GM23248 (cell line): ENCODE data around the gene CCBE1. TPM values are rescaled to one million over a fixed set of nuclear protein-coding genes. Genes with fewer than 3 reads are reported as not detected.
A peak's percentile ranks its signal among the peaks of the same experiment; 100 is the strongest.

Source experiments
- DNase-seq: peaks from one replicate; pipeline ENCODE4 v3.0.0-alpha.2; 2015
- H2AFZ ChIP-seq: fragments of 200-600 bp; sonication (generic); 2 replicates; pipeline ENCODE4 v1.6.1; 2016; ENCODE audit warnings: antibody characterized with exemption
- H3F3A ChIP-seq: fragments of 200-600 bp; sonication (generic); 2 replicates; pipeline ENCODE4 v1.6.1; 2016; ENCODE audit warnings: mild to moderate bottlenecking, antibody characterized with exemption, mixed run types; ENCODE audit not compliant: insufficient read depth
- H3K27ac ChIP-seq: fragments of 200-600 bp; sonication (generic); 2 replicates; pipeline ENCODE4 v1.5.1; 2016; ENCODE audit warnings: mild to moderate bottlenecking
- H3K27me3 ChIP-seq: fragments of 200-600 bp; sonication (generic); replicated peaks from 2 replicates; pipeline ENCODE4 v1.6.1; 2016; ENCODE audit warnings: mild to moderate bottlenecking; ENCODE audit not compliant: insufficient read depth
- H3K36me3 ChIP-seq: fragments of 200-600 bp; sonication (generic); 2 replicates; pipeline ENCODE4 v1.6.1; 2016; ENCODE audit warnings: low read depth, mild to moderate bottlenecking
- H3K4me1 ChIP-seq: fragments of 200-600 bp; sonication (generic); 2 replicates; pipeline ENCODE4 v1.6.1; 2016; ENCODE audit warnings: mild to moderate bottlenecking; ENCODE audit not compliant: insufficient read depth
- H3K4me2 ChIP-seq: fragments of 200-600 bp; sonication (generic); one replicate; pipeline ENCODE4 v1.6.1; 2016; ENCODE audit warnings: mild to moderate bottlenecking; ENCODE audit not compliant: unreplicated experiment
- H3K4me3 ChIP-seq: fragments of 200-600 bp; sonication (generic); 2 replicates; pipeline ENCODE4 v1.5.1; 2016; ENCODE audit warnings: mild to moderate bottlenecking
- H3K79me2 ChIP-seq: fragments of 200-600 bp; sonication (generic); 2 replicates; pipeline ENCODE4 v1.6.1; 2016; ENCODE audit warnings: mild to moderate bottlenecking; ENCODE audit not compliant: insufficient read depth
- H3K9ac ChIP-seq: fragments of 200-600 bp; sonication (generic); 2 replicates; pipeline ENCODE4 v1.6.1; 2016; ENCODE audit warnings: mild to moderate bottlenecking
- H3K9me2 ChIP-seq: fragments of 200-600 bp; sonication (generic); 2 replicates; pipeline ENCODE4 v1.6.1; 2016; ENCODE audit warnings: mixed run types, mild to moderate bottlenecking, moderate library complexity; ENCODE audit not compliant: insufficient read depth
- H3K9me3 ChIP-seq: fragments of 200-600 bp; sonication (generic); one replicate; pipeline ENCODE4 v1.6.1; 2017; ENCODE audit warnings: low read depth
- H4K20me1 ChIP-seq: fragments of 200-600 bp; sonication (generic); 2 replicates; pipeline ENCODE4 v1.6.0; 2016; ENCODE audit not compliant: insufficient read depth
- EZH2 ChIP-seq: fragments of 200-600 bp; sonication (generic); IDR thresholded peaks from 2 replicates; pipeline ENCODE4 v1.6.1; 2018; ENCODE audit warnings: antibody characterized with exemption, mild to moderate bottlenecking; ENCODE audit not compliant: insufficient read depth, poor library complexity, severe bottlenecking
- EZH2phosphoT487 ChIP-seq: fragments of 200-600 bp; sonication (generic); IDR thresholded peaks from 2 replicates; pipeline ENCODE4 v1.6.1; 2018; ENCODE audit warnings: antibody characterized with exemption, moderate library complexity, mild to moderate bottlenecking, low read depth; ENCODE audit not compliant: insufficient read depth
- WGBS, 2 experiments: methylation state at CpG; one replicate each; pipeline ENCODE4 v1.1.6; 2015 to 2017; ENCODE audit warnings: low lambda C conversion rate in 2 of 2, low coverage in 1 of 2; ENCODE audit errors: missing lambda C conversion rate in 2 of 2; 5-methylcytosine and 5-hydroxymethylcytosine counted together
- in situ Hi-C: fragments of 300-500 bp; cut with MboI; formaldehyde crosslinking; loops from 2 replicates; pipeline ENCODE4 v1.15.0; 2020
- polyA plus RNA-seq: library from polyadenylated mRNA; unstranded; fragments of >200 nt; fragmentation: Nextera tagmentation; extraction: Ambion mirVana; gene quantifications from 2 replicates; pipeline ENCODE4 v1.2.1, GENCODE V29; 2016
- total RNA-seq: library from RNA; depleted of rRNA; stranded (reverse); fragments of >200 nt; shearing (Covaris generic); gene quantifications from 2 replicates; pipeline ENCODE4 v1.2.3, GENCODE V29; 2014

Gene CCBE1
- total and polyA plus RNA-seq, 2 experiments from 2014 or later, result 16.6 to 33.6 TPM

DNA sequence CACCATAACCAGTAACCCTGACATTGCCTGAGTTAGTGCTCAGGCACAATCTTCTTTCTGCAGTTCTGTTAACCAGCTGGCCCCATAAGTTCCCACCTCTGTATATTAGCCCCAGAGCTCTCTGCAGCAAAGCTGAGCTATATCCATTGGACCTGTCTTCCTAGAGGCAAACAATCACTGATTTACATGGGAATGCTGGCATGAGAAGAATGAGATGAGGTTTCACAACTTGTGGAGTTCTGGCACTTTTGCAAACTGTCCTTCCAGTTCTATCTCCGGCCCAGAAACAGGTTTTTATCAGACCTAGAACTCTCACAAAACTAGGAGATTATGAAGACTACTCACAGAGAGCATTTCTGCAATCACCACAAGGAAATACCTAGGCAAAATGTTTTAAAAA lies 7.9 kb upstream of the CCBE1 start:
- H3K4me1 ChIP-seq, result peaks cover 7% of the 10 kb centered on the region
- no peaks in the 10 kb centered on the region for H3K9me3 ChIP-seq
- no peak for TF ChIP-seq EZH2
- TF ChIP-seq EZH2phosphoT487, result no peak
- no peak overlapping the region for H3K9ac ChIP-seq
- H3F3A ChIP-seq, result peaks cover 6% of the 10 kb centered on the region; the same call in 1 of the 2 replicates
- H3K27ac ChIP-seq, result no peak overlapping the region
- in situ Hi-C loops, result loop anchor here (10.0 kb wide), 1 partner anchor 110 kb away; no protein-coding TSS in a partner anchor
- H3K9me2 ChIP-seq, result no peaks in the 10 kb centered on the region
- no peaks in the 10 kb centered on the region for H3K27me3 ChIP-seq
- H3K4me2 ChIP-seq, result no peak overlapping the region
- no peaks in the 10 kb centered on the region for H3K36me3 ChIP-seq
- H3K79me2 ChIP-seq, result no peaks in the 10 kb centered on the region
- no peaks in the 10 kb centered on the region for H4K20me1 ChIP-seq
- no peak for DNase-seq
- H3K4me3 ChIP-seq, result no peak overlapping the region
- 52 to 76% methylated on average over 1 of the region's 1 CpG for WGBS, 2 experiments
- no peak overlapping the region for H2AFZ ChIP-seq

- Histone ChIP-seq H3K9me3 (no peaks in the 10 kb centered on the region), H3K27ac (no peak overlapping the region), H3K4me3 (no peak overlapping the region), H3K9ac (no peak overlapping the region), H3K36me3 (no peaks in the 10 kb centered on the region), H4K20me1 (no peaks in the 10 kb centered on the region), H3K9me2 (no peaks in the 10 kb centered on the region), H3K4me1 (peaks cover 9% of the 10 kb centered on the region), H3F3A (peaks cover 6% of the 10 kb centered on the region; the same call in 1 of the 2 replicates), H2AFZ (no peak overlapping the region), H3K79me2 (no peaks in the 10 kb centered on the region), H3K4me2 (no peak overlapping the region), H3K27me3 (no peaks in the 10 kb centered on the region)
- no peak for DNase-seq
- TF ChIP-seq EZH2phosphoT487, result no peak
- TF ChIP-seq EZH2, result no peak
- WGBS, 2 experiments, result 43 to 68% methylated on average over 1 of the region's 1 CpG
- in situ Hi-C loops, result loop anchor here (10.0 kb wide), 1 partner anchor 111 kb away; no protein-coding TSS in a partner anchor
Observed at GRCh38 chr18:59704146-59704545, 6.9 kb upstream of the CCBE1 start.

- H3F3A ChIP-seq, result peaks cover 6% of the 10 kb centered on the region; the same call in 1 of the 2 replicates
- no peaks in the 10 kb centered on the region for H3K9me2 ChIP-seq
- H3K27me3 ChIP-seq, result no peaks in the 10 kb centered on the region
- no peak overlapping the region for H2AFZ ChIP-seq
- in situ Hi-C loops, result loop anchor here (10.0 kb wide), 1 partner anchor 114 kb away; no protein-coding TSS in a partner anchor
- H3K36me3 ChIP-seq, result no peaks in the 10 kb centered on the region
- no peak overlapping the region for H3K4me2 ChIP-seq
- TF ChIP-seq EZH2phosphoT487, result no peak
- no peak for TF ChIP-seq EZH2
- WGBS, 2 experiments, result 80 to 84% methylated on average over 3 of the region's 3 CpGs
- DNase-seq, result no peak
- H3K79me2 ChIP-seq, result 0 out of 2 replicates have a peak, but pooled peaks cover 6% of the 10 kb centered on the region
- no peaks in the 10 kb centered on the region for H4K20me1 ChIP-seq
- H3K4me3 ChIP-seq, result no peak overlapping the region
- H3K4me1 ChIP-seq, result peaks cover 9% of the 10 kb centered on the region; the same call in 1 of the 2 replicates
- no peak overlapping the region for H3K9ac ChIP-seq
- H3K9me3 ChIP-seq, result no peaks in the 10 kb centered on the region
- H3K27ac ChIP-seq, result no peak overlapping the region
Observed at GRCh38 chr18:59701272-59701671, 4.0 kb upstream of the CCBE1 start.

GRCh38 chr18:59700535-59700967 lies 3.3 kb upstream of the CCBE1 start:
- Histone ChIP-seq H3K4me1 (peaks cover 9% of the 10 kb centered on the region; the same call in 1 of the 2 replicates), H3K27ac (no peak overlapping the region), H3F3A (peaks cover 5% of the 10 kb centered on the region; the same call in 1 of the 2 replicates), H3K27me3 (no peaks in the 10 kb centered on the region), H2AFZ (peak overlapping the region; percentile 66), H3K9me2 (no peaks in the 10 kb centered on the region), H4K20me1 (no peaks in the 10 kb centered on the region), H3K9me3 (no peaks in the 10 kb centered on the region), H3K36me3 (no peaks in the 10 kb centered on the region), H3K4me3 (peak overlapping the region; percentile 39; the same call in 1 of the 2 replicates), H3K79me2 (peaks cover 13% of the 10 kb centered on the region; the same call in 1 of the 2 replicates), H3K4me2 (peak overlapping the region; percentile 86), H3K9ac (no peak overlapping the region)
- WGBS, 2 experiments, result 34 to 45% methylated on average over 3 of the region's 3 CpGs
- no peak for DNase-seq
- TF ChIP-seq EZH2phosphoT487 (no peak), EZH2 (no peak)
- in situ Hi-C loops, result loop anchor here (10.0 kb wide), 1 partner anchor 114 kb away; no protein-coding TSS in a partner anchor
